Gastrocnemius medialis (tissue), 4 donors: Measurements from ENCODE around the gene OMP. TPM values are rescaled to one million over a fixed set of nuclear protein-coding genes. Genes with fewer than 3 reads are reported as not detected.

Source experiments
- ATAC-seq, 2 donors: fragments of 150-250 bp; one replicate each; pipeline ENCODE4 v1.9.1; 2016
- DNase-seq, 2 donors: peaks; one replicate each; pipeline ENCODE4 v3.0.0-alpha.2; 2019
- H3K27ac ChIP-seq, 4 donors: fragments of 200-600 bp; sonication (generic); 1 replicate in 1 of 4; 2 replicates in 3 of 4; pipeline ENCODE4 v1.5.1; 2016 to 2018; ENCODE audit warnings: mild to moderate bottlenecking in 2 of 4, moderate library complexity in 1 of 4
- H3K27me3 ChIP-seq, 3 donors: fragments of 200-600 bp; sonication (generic) in 2 of 3; 1 replicate in 1 of 3; 2 replicates in 2 of 3; pipeline versions ENCODE4 v1.5.1 to v1.6.0; 2016 to 2019; ENCODE audit warnings: mild to moderate bottlenecking in 1 of 3, moderate library complexity in 1 of 3
- H3K36me3 ChIP-seq, 2 donors: fragments of 200-600 bp; sonication (generic) in 1 of 2; one replicate each; pipeline ENCODE4 v1.5.1; 2017 to 2018
- H3K4me1 ChIP-seq, 2 donors: fragments of 200-600 bp; sonication (generic) in 1 of 2; one replicate each; pipeline ENCODE4 v1.5.1; 2016 to 2017; ENCODE audit warnings: mild to moderate bottlenecking in 2 of 2
- H3K4me3 ChIP-seq, 4 donors: fragments of 200-600 bp; sonication (generic) in 3 of 4; 1 replicate in 1 of 4; 2 replicates in 3 of 4; pipeline ENCODE4 v1.5.1; 2016 to 2019; ENCODE audit warnings: mild to moderate bottlenecking in 2 of 4
- H3K9me3 ChIP-seq, 3 donors: fragments of 200-600 bp; sonication (generic) in 2 of 3; 1 replicate in 1 of 3; 2 replicates in 2 of 3; pipeline ENCODE4 v1.5.1; 2016 to 2019
- POLR2A ChIP-seq, 2 donors: fragments of 450-650 bp; IDR thresholded peaks; one replicate each; pipeline ENCODE4 v1.6.1; 2017; ENCODE audit warnings: antibody characterized with exemption in 2 of 2, mild to moderate bottlenecking in 2 of 2, moderate library complexity in 2 of 2
- in situ Hi-C, 4 donors: fragments of 200-750 bp; cut with MboI; loops; one replicate each; pipeline versions ENCODE4 v1.15.0 to v1.8.0; 2017; ENCODE audit warnings: low sequenced_read_pairs in 4 of 4
- intact Hi-C: fragments of 100-400 bp; cut with DNase I; formaldehyde crosslinking; loops from one replicate; pipeline ENCODE4 v1.15.1; 2023; ENCODE audit warnings: low total_unique reads
- total RNA-seq, 4 donors: library from RNA; depleted of rRNA; stranded (reverse); fragments of >200 nt; gene quantifications; one replicate each; pipeline versions ENCODE4 v1.1.0 to v1.2.3, GENCODE V29; 2016
- TF ChIP-seq, protein P1 (sequence below), 5 experiments: fragments of 450-650 bp in 3 of 5; fragments of 200-600 bp in 2 of 5; sonication (generic) in 2 of 5; IDR thresholded peaks in 4 of 5; conservative IDR thresholded peaks in 1 of 5; 1 replicate in 4 of 5; 2 replicates in 1 of 5; pipeline ENCODE4 v1.5.1; 2016 to 2019; ENCODE audit warnings: antibody characterized with exemption in 5 of 5, mild to moderate bottlenecking in 3 of 5, moderate library complexity in 3 of 5

OMP gene
- total RNA-seq, 4 donors from 2014 or later: not detected

DNA sequence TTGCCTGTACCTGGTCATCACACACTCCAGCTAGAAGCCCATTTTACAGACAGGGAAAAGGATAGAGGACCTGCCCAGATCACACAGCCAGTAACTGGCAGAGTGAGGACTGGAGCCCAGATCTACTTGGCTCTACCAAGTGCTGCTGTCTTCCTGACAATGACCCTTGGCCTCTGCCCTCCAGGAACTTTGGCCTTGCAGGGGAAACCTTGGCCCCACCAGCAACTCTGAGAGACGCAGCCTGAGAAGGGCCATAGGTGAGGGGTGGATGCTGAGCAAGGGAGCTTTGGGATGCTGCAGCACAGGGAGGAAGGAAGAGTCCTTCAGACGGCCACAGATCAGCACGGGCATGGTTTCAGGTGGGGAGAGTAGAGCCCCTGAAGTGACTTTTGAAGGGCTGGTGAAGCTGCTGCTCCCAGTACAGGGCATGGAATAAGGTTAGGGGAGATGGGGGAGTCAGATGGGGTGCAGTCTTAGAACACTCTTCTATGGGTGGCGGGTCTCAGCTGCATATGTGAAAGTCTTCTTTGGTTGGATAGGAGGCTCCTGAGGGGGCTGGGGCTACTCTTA is 37.9 kb upstream of the OMP start:
- H3K4me3 ChIP-seq: no peak overlapping the region
- peaks cover 7 to 16% of the 10 kb centered on the region in 2 donors for H3K4me1 ChIP-seq
- no peaks in the 10 kb centered on the region for H3K27me3 ChIP-seq
- TF ChIP-seq, protein P1, sequence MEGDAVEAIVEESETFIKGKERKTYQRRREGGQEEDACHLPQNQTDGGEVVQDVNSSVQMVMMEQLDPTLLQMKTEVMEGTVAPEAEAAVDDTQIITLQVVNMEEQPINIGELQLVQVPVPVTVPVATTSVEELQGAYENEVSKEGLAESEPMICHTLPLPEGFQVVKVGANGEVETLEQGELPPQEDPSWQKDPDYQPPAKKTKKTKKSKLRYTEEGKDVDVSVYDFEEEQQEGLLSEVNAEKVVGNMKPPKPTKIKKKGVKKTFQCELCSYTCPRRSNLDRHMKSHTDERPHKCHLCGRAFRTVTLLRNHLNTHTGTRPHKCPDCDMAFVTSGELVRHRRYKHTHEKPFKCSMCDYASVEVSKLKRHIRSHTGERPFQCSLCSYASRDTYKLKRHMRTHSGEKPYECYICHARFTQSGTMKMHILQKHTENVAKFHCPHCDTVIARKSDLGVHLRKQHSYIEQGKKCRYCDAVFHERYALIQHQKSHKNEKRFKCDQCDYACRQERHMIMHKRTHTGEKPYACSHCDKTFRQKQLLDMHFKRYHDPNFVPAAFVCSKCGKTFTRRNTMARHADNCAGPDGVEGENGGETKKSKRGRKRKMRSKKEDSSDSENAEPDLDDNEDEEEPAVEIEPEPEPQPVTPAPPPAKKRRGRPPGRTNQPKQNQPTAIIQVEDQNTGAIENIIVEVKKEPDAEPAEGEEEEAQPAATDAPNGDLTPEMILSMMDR (IDR thresholded peaks at IDR 0.05 in 4 of 5, conservative IDR thresholded peaks at IDR 0.05 in 1 of 5): no peak
- no peak for TF ChIP-seq POLR2A (IDR thresholded peaks at IDR 0.05)
- DNase-seq (no peak), ATAC-seq (no peak)
- no peaks in the 10 kb centered on the region for H3K36me3 ChIP-seq
- intact Hi-C loops: no loop called here
- no peaks in the 10 kb centered on the region for H3K9me3 ChIP-seq
- no peak overlapping the region for H3K27ac ChIP-seq
- in situ Hi-C loops: no loop called here

DNA sequence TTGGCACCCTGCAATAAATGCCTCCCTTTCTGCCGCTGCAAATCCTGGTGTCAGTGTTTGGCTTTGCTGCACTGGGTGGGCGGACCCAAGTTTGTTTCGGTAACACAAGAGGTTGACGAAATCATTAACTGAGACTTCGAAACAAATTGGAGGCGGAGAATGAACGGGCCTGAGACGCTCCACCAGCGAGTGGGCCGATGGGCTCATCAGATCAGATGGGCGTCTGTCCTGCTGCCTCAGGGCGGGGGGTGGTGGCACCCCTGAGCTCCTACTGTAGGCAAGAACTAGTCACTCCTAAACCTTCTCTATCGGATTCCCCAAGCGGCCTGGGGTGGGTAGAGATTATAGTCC is 36.8 kb upstream of the OMP start:
- Histone ChIP-seq H3K4me3 (peak overlapping the region; percentile 74 to 92 (median 83)), H3K9me3 (no peaks in the 10 kb centered on the region), H3K27me3 (no peaks in the 10 kb centered on the region), H3K36me3 (no peaks in the 10 kb centered on the region), H3K4me1 (peaks cover 7 to 16% of the 10 kb centered on the region in 2 donors), H3K27ac (peak overlapping the region; percentile 83 to 88 (median 84))
- no peak for TF ChIP-seq POLR2A (IDR thresholded peaks at IDR 0.05)
- TF ChIP-seq, protein P1 (IDR thresholded peaks at IDR 0.05 in 4 of 5, conservative IDR thresholded peaks at IDR 0.05 in 1 of 5): no peak
- DNase-seq (peak in 1 of 2 donors; percentile 40), ATAC-seq (peak; percentile 16 to 29)
- in situ Hi-C loops: no loop called here
- intact Hi-C loops: loop anchor here (1.0 kb wide), 1 partner anchor 19 kb away; no protein-coding TSS in a partner anchor

DNA sequence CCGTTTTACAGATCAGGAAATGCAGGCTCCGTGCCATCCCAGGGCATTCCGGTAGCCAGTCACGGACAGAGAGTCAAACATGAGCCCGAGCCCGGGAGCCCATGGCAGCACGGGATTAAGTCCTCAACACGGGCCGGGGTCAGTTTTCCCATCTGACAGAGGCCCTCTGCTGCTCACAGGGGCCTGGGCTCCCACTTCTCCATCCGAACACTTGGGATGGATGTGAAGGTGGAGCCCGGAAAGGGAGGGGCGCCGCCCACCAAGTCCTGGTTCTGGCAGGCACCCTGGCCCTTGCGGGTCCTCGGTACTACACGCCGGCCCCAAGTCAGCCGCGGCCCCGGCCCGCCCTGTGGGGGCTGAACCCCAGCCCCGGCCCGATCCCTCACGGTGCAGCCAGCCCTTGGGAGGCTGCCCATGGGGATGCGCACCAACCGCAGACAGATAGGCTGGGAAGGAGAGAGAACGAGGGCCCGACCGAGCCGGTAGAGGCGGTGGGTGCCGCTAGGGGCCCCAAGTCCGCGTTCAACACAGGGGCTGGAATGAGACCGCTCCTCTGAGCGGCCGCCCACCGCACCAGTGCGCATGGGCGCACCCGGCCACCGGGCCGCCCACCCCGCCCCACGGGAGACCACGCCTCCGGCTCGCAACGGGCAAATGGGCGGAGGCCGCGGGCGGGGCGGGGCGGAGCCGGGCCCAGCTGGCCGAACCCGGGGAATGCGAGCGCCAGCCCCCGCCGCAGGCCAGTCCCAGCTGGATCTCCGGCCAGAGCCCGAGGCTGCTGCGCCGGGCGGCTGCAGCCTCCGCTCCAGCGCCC is 36.2 kb upstream of the OMP start, which contains the start of gene CAPN5:
TSS of gene CAPN5 (plus strand) at position 743 of the 814 bp plus-strand sequence. CDS start 17,916 bp downstream, outside the sequence.
- no peaks in the 10 kb centered on the region for H3K27me3 ChIP-seq
- H3K4me3 ChIP-seq: peak within 1 kb of the TSS; percentile 74 to 92 (median 83)
- no peaks in the 10 kb centered on the region for H3K36me3 ChIP-seq
- peak within 1 kb of the TSS; percentile 83 to 88 (median 84) for H3K27ac ChIP-seq
- ATAC-seq (peak; percentile 90 to 95), DNase-seq (peak; percentile 73 to 84)
- no peaks in the 10 kb centered on the region for H3K9me3 ChIP-seq
- TF ChIP-seq, protein P1 (IDR thresholded peaks at IDR 0.05 in 4 of 5, conservative IDR thresholded peaks at IDR 0.05 in 1 of 5): peak in 4 of 5 experiments; percentile 29 to 38 (median 37)
- TF ChIP-seq POLR2A (IDR thresholded peaks at IDR 0.05): peak; percentile 79 to 80
- in situ Hi-C loops (no loop called here), intact Hi-C loops (loop anchor here (1.0 kb wide), 1 partner anchor 19 kb away; no protein-coding TSS in a partner anchor)
- peaks cover 7 to 16% of the 10 kb centered on the region in 2 donors for H3K4me1 ChIP-seq

DNA sequence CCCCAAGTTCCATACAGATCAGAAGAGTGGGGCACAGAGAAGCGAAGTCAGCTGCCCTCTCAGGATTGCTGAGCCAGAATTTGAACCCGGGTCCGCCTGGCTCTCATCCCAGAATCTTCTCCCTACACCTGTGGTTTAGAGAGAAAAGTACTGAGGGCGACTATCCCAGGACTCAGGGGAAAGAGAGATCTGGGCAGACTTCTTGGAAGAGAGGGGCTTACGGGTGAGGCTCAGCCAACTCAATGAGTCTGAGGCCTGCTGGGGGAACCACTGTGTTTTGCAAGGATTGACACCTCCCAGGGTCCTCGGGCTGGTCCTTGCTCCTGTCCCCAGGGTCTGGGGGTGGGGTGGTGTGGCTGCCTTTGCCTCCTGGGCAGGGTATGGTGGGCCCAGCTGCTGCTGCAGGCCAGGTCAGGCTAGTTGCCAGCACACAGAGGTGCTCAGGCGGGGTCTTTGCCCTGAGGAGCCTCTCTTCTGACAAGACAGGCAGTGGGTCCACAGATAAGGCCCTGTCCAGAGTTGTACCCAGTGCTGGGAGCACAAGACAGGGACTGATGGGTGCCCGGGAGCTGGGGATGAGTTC is 34.7 kb upstream of the OMP start:
- Histone ChIP-seq H3K9me3 (no peaks in the 10 kb centered on the region), H3K4me3 (no peak overlapping the region), H3K36me3 (no peaks in the 10 kb centered on the region), H3K4me1 (peaks cover 7 to 24% of the 10 kb centered on the region in 2 donors), H3K27me3 (no peaks in the 10 kb centered on the region), H3K27ac (no peak overlapping the region)
- TF ChIP-seq POLR2A (IDR thresholded peaks at IDR 0.05): no peak
- TF ChIP-seq, protein P1 (IDR thresholded peaks at IDR 0.05 in 4 of 5, conservative IDR thresholded peaks at IDR 0.05 in 1 of 5): no peak
- in situ Hi-C loops: no loop called here
- intact Hi-C loops: no loop called here
- no peak for ATAC-seq
- no peak for DNase-seq
